Smooth muscle cell (in vitro differentiated cells): ENCODE data around the gene SETD1A. TPM values are rescaled to one million over a fixed set of nuclear protein-coding genes. Genes with fewer than 3 reads are reported as not detected.

Source experiments
- DNase-seq: peaks from one replicate; lab custom pipeline; 2025; ENCODE audit not compliant: unreplicated experiment; lab: John Stamatoyannopoulos, UW
- H2AFZ ChIP-seq: fragments of 200-600 bp; sonication (generic); 2 replicates; pipeline ENCODE4 v1.6.0; 2016; ENCODE audit warnings: antibody characterized with exemption, low read depth, mild to moderate bottlenecking
- H3F3A ChIP-seq: fragments of 200-600 bp; sonication (generic); 2 replicates; pipeline ENCODE4 v1.6.0; 2017; ENCODE audit warnings: antibody characterized with exemption, low read depth
- H3K27ac ChIP-seq: fragments of 200-600 bp; sonication (generic); 2 replicates; pipeline ENCODE4 v1.5.1; 2016; ENCODE audit warnings: low read depth, mild to moderate bottlenecking
- H3K27me3 ChIP-seq: fragments of 200-600 bp; sonication (generic); 2 replicates; pipeline ENCODE4 v1.6.1; 2016; ENCODE audit warnings: low read depth, mild to moderate bottlenecking
- H3K36me3 ChIP-seq: fragments of 200-600 bp; sonication (generic); 2 replicates; pipeline ENCODE4 v1.5.1; 2016; ENCODE audit warnings: low read depth
- H3K4me1 ChIP-seq: fragments of 200-600 bp; sonication (generic); 2 replicates; pipeline ENCODE4 v1.5.1; 2016; ENCODE audit warnings: low read depth
- H3K4me2 ChIP-seq: fragments of 200-600 bp; sonication (generic); 2 replicates; pipeline ENCODE4 v1.6.0; 2016; ENCODE audit warnings: mild to moderate bottlenecking
- H3K4me3 ChIP-seq: fragments of 200-600 bp; sonication (generic); 2 replicates; pipeline ENCODE4 v1.5.1; 2016; ENCODE audit warnings: mild to moderate bottlenecking
- H3K79me2 ChIP-seq: fragments of 200-600 bp; sonication (generic); 2 replicates; pipeline ENCODE4 v1.6.0; 2016; ENCODE audit warnings: low read depth, mild to moderate bottlenecking
- H3K9ac ChIP-seq: fragments of 200-600 bp; sonication (generic); 2 replicates; pipeline ENCODE4 v1.6.0; 2016; ENCODE audit warnings: low read depth
- H3K9me3 ChIP-seq: fragments of 200-600 bp; sonication (generic); replicated peaks from 2 replicates; pipeline ENCODE4 v1.5.1; 2016; ENCODE audit warnings: low read depth
- H4K20me1 ChIP-seq: fragments of 200-600 bp; sonication (generic); 2 replicates; pipeline ENCODE4 v1.6.0; 2016; ENCODE audit warnings: low read depth
- WGBS: methylation state at CpG from one replicate; pipeline ENCODE4 v1.1.7; 2016; ENCODE audit warnings: low lambda C conversion rate; 5-methylcytosine and 5-hydroxymethylcytosine counted together
- polyA plus RNA-seq: library from polyadenylated mRNA; unstranded; fragments of >200 nt; fragmentation: Nextera tagmentation; extraction: Ambion mirVana; gene quantifications from 2 replicates; pipeline ENCODE4 v1.2.1, GENCODE V29; 2016
- total RNA-seq: library from RNA; depleted of rRNA; stranded (reverse); fragments of >200 nt; gene quantifications from 2 replicates; pipeline ENCODE4 v1.2.3, GENCODE V29; 2014
- TF ChIP-seq, protein P1 (sequence below): fragments of 200-600 bp; sonication (generic); IDR thresholded peaks from 2 replicates; pipeline ENCODE4 v1.5.1; 2017; ENCODE audit warnings: borderline replicate concordance, mild to moderate bottlenecking, antibody characterized with exemption; ENCODE audit not compliant: insufficient read depth, poor library complexity, severe bottlenecking

SETD1A gene
- total and polyA plus RNA-seq, 2 experiments from 2014 or later: 1.2 to 2.9 TPM

DNA sequence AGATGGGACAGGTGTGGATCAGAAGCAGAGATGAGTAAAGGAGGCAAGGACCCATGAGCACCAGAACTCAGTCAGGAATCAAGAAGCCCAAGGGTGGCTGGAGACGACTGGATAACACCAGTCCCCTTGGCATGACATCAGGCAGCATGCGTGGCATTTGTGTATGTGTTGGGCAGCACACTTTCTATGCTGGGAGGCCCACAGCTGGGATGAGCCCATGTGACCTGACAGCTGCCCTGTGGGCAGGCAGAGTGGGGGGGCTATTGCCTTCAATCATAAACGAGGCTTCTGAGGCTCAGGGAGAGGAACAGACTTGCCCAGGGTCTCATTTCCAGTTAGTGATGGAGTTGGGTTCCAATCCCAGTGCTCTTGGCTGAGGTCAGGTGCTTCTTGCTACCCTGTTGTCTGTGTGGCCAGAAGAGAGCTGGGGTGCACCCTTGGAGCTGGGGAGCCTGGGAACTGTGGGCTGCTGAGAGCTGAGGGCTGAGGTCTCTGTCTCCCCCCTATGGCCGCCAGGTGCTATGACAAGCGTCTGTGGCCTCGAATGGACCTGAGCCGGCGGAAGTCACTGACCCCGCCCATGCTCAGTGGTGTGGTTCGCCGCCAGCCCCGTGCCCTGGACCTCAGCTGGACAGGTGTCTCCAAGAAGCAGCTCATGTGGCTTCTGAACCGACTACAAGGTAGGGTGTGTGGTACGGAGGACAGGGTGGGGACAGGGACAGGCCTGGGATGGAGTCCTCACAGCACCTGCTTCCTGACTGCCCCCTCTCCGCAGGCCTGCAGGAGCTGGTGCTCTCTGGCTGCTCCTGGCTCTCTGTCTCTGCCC lies 15.7 kb upstream of the SETD1A start:
- Histone ChIP-seq H3K4me2 (no peak overlapping the region), H3K27me3 (no peaks in the 10 kb centered on the region), H2AFZ (no peak overlapping the region), H3K36me3 (no peaks in the 10 kb centered on the region), H3K9ac (no peak overlapping the region), H3K9me3 (no peaks in the 10 kb centered on the region), H4K20me1 (no peaks in the 10 kb centered on the region), H3K4me3 (no peak overlapping the region), H3K79me2 (peaks cover 3% of the 10 kb centered on the region), H3K4me1 (no peaks in the 10 kb centered on the region), H3K27ac (peak overlapping the region; percentile 80), H3F3A (peaks cover 9% of the 10 kb centered on the region)
- no peak for DNase-seq
- TF ChIP-seq, protein P1, sequence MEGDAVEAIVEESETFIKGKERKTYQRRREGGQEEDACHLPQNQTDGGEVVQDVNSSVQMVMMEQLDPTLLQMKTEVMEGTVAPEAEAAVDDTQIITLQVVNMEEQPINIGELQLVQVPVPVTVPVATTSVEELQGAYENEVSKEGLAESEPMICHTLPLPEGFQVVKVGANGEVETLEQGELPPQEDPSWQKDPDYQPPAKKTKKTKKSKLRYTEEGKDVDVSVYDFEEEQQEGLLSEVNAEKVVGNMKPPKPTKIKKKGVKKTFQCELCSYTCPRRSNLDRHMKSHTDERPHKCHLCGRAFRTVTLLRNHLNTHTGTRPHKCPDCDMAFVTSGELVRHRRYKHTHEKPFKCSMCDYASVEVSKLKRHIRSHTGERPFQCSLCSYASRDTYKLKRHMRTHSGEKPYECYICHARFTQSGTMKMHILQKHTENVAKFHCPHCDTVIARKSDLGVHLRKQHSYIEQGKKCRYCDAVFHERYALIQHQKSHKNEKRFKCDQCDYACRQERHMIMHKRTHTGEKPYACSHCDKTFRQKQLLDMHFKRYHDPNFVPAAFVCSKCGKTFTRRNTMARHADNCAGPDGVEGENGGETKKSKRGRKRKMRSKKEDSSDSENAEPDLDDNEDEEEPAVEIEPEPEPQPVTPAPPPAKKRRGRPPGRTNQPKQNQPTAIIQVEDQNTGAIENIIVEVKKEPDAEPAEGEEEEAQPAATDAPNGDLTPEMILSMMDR: peak; percentile 84
- WGBS: 40% methylated on average over 10 of the region's 15 CpGs

- Histone ChIP-seq H4K20me1 (no peaks in the 10 kb centered on the region), H3K9me3 (no peaks in the 10 kb centered on the region), H3K27me3 (no peaks in the 10 kb centered on the region), H3K27ac (no peak overlapping the region), H3F3A (peaks cover 4% of the 10 kb centered on the region), H3K9ac (no peak overlapping the region), H3K4me1 (no peaks in the 10 kb centered on the region), H2AFZ (no peak overlapping the region), H3K4me2 (no peak overlapping the region), H3K36me3 (no peaks in the 10 kb centered on the region), H3K79me2 (peaks cover 3% of the 10 kb centered on the region), H3K4me3 (no peak overlapping the region)
- no peak for DNase-seq
- TF ChIP-seq, protein P1: no peak
- WGBS: 90% methylated on average over 4 of the region's 4 CpGs
Observed at GRCh38 chr16:30942426-30942806, 15.1 kb upstream of the SETD1A start.

- no peak overlapping the region for H3K4me3 ChIP-seq
- peaks cover 4% of the 10 kb centered on the region for H3F3A ChIP-seq
- H3K27ac ChIP-seq: no peak overlapping the region
- no peak overlapping the region for H3K9ac ChIP-seq
- no peaks in the 10 kb centered on the region for H3K36me3 ChIP-seq
- DNase-seq: no peak
- H3K79me2 ChIP-seq: peaks cover 3% of the 10 kb centered on the region
- no peak overlapping the region for H3K4me2 ChIP-seq
- no peaks in the 10 kb centered on the region for H4K20me1 ChIP-seq
- TF ChIP-seq, protein P1: no peak
- no peaks in the 10 kb centered on the region for H3K27me3 ChIP-seq
- H3K9me3 ChIP-seq: no peaks in the 10 kb centered on the region
- no peaks in the 10 kb centered on the region for H3K4me1 ChIP-seq
- H2AFZ ChIP-seq: no peak overlapping the region
Observed at GRCh38 chr16:30944352-30944751, 13.2 kb upstream of the SETD1A start.
